Measurements from ENCODE around the gene OPTC.
"Not testable (repeated sequence)": the region's sequence is repeated elsewhere in the genome, so short reads cannot be mapped to it uniquely, and the experiment has no call there.

The OPTC gene

GRCh38 chr1:203492748-203493130, 1.2 kb upstream of the OPTC start:
- no peak for ATAC-seq

GRCh38 chr1:203495845-203496244, 1.9 kb downstream of the OPTC start:
- ATAC-seq, result no peak

- ATAC-seq, result no peak
These were observed 3.4 kb downstream of the OPTC start for GRCh38 chr1:203497269-203497777.

- ATAC-seq, result no peak
These were observed 5.8 kb downstream of the OPTC start for GRCh38 chr1:203499643-203500278.

- ATAC-seq, result no peak
These were observed 6.3 kb downstream of the OPTC start for GRCh38 chr1:203500279-203500678.

- no peak for ATAC-seq
These were observed 9.9 kb downstream of the OPTC start for GRCh38 chr1:203503836-203504235.

- peak; percentile 64 to 69 for ATAC-seq
These were observed 10.7 kb downstream of the OPTC start for GRCh38 chr1:203504400-203505250.

GRCh38 chr1:203505526-203506204, 11.7 kb downstream of the OPTC start:
- no peak for ATAC-seq

- ATAC-seq, result no peak
These were observed 13.1 kb downstream of the OPTC start for GRCh38 chr1:203506858-203507626.

GRCh38 chr1:203507759-203508158, 13.8 kb downstream of the OPTC start:
- no peak for ATAC-seq

GRCh38 chr1:203508463-203509073, 14.6 kb downstream of the OPTC start:
- no peak for ATAC-seq

GRCh38 chr1:203509135-203509534, 15.2 kb downstream of the OPTC start:
- no peak for ATAC-seq

- no peak for ATAC-seq
These were observed 17.6 kb downstream of the OPTC start for GRCh38 chr1:203511513-203511912.

GRCh38 chr1:203511930-203512329, 18.0 kb downstream of the OPTC start:
- ATAC-seq, result no peak

GRCh38 chr1:203512517-203512847, 18.5 kb downstream of the OPTC start:
- ATAC-seq, result no peak

- ATAC-seq, result peak; percentile 64 to 69
These were observed 19.1 kb downstream of the OPTC start for GRCh38 chr1:203512848-203513584.

- ATAC-seq, result no peak
These were observed 19.7 kb downstream of the OPTC start for GRCh38 chr1:203513585-203514031.

- ATAC-seq, result no peak
These were observed 22.2 kb downstream of the OPTC start for GRCh38 chr1:203516184-203516583.

GRCh38 chr1:203516906-203517305, 23.0 kb downstream of the OPTC start:
- no peak for ATAC-seq

- no peak for ATAC-seq
These were observed 23.6 kb downstream of the OPTC start for GRCh38 chr1:203517426-203518110.

GRCh38 chr1:203518139-203518538, 24.2 kb downstream of the OPTC start:
- not testable (repeated sequence) for ATAC-seq
